Dermis blood vessel endothelial cell (primary cell): ENCODE measurements around the gene ELOF1. TPM values are rescaled to one million over a fixed set of nuclear protein-coding genes. Genes with fewer than 3 reads are reported as not detected.

Source experiments
- DNase-seq: peaks from one replicate; pipeline ENCODE4 v3.0.0; 2010
- total RNA-seq: library from RNA; depleted of rRNA; stranded (reverse); fragments of >200 nt; gene quantifications from 2 replicates; pipeline ENCODE4 v1.2.3, GENCODE V29; 2014

The ELOF1 gene
- total RNA-seq, 1 donor from 2014 or later: 24.5 TPM

DNA sequence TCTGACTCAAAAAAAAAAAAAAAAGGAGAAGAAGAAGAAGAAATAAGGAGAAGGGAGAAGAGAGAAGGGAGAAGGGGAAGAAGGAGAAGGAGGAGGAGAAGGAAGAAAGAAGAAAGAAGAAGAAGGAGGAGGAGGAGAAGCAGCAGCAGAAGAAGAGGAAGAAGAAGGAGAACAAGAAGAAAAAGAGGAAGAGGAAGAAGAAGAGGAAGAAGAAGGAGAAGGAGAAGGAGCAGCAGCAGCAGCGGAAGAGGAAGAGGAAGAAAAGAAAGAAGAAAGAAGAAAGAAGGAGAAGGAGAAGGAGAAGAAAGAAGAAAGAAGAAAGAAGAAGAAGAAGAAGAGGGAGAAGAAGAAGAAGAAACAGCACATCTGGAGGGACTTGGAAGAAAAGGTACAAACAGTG is 24.5 kb downstream of the ELOF1 start:
- no peak for DNase-seq

- DNase-seq: peak; percentile 86
Observed at GRCh38 chr19:11530432-11530831, 28.6 kb downstream of the ELOF1 start.

GRCh38 chr19:11528551-11529341 is 30.3 kb downstream of the ELOF1 start, which contains the start of gene ECSIT:
ECSIT (minus strand) TSS chr19:11529134; CDS start chr19:11519170, 9,964 bp downstream.
- peak; percentile 99 for DNase-seq

- no peak for DNase-seq
Observed at GRCh38 chr19:11519138-11519537, 39.9 kb downstream of the ELOF1 start.

GRCh38 chr19:11513946-11514345 is 45.1 kb downstream of the ELOF1 start:
- DNase-seq: no peak

DNA sequence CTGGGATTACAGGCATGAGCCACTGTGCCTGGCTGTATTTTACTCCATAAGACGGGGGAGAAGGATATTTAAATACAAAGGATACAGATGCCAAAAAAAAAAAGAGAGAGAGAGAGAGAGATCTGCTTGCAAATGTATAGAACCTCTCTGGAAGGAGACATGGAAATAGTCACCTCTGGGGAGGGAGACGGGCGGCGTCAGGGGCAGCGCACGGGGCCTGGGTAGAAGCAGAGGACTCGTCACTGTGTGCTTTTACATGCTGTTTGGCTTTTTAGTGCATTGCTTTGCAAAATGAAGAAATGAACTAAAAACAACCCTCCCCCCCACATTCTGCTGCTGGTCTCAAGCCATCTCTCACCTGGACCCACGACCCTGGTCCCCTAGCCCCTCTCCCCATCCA is 48.6 kb downstream of the ELOF1 start:
- DNase-seq: no peak

DNA sequence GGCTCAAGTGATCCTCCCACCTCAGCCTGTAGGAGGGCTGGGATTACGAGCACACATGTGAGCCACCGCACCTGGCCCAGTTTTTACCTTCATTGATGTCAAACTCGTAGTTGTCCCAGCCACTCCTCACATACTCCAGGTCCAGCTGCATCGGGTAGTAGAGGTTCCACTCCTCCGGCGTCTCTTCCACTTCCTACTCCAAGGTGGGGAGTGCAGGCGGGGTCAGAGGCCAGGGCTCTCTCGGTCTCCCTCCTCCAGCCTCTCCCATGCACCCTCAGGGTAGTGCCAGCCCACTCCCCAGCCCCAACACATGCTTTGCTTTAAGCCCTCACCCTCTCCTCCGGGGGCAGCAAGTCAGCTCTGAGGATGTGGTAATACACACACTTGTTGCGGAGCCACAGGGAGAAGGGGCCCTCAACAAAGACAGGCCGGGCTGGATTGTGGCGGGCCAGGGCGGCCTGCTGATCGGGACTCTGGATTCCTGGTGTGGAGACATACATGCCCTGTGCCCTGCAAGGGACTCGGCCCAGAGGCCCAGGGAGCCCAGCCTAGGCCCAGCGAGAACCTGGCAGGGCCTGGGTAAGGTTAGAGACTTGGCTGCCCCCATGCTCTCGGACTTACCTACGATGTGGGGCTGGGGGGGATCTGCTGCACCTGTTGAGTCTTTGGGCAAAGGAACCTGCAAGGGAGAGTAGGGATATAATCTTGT is 51.5 kb downstream of the ELOF1 start:
- DNase-seq: no peak

GRCh38 chr19:11506967-11507366 is 52.1 kb downstream of the ELOF1 start:
- DNase-seq: no peak

DNA sequence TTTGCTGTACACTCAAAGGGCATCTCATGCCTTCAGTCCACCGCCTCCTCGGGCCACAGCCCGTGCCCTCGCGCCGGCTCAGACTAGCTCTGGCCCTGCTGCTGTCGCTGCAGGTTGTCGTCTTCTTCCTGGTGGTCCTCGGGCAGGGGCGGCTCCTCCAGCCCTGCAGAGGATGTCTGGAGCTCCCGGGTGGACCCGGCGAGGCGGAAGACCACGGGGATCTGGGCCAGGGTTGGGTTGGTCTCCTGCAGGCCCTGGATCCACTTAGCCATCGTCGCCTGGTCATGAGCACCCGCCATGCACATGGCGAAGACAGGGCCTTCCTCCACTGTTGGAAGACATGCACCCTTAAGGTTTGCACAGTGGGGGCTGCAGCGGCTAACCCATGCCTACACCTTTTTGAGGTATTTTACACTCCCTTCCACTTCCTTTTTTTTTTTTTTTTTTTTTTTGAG is 52.9 kb downstream of the ELOF1 start:
- no peak for DNase-seq

GRCh38 chr19:11505504-11506100 is 53.4 kb downstream of the ELOF1 start, which contains the start of gene ZNF653:
ZNF653 (minus strand) TSS chr19:11505839; CDS start chr19:11505786, 53 bp downstream.
- DNase-seq: peak; percentile 97

GRCh38 chr19:11505032-11505503 is 54.0 kb downstream of the ELOF1 start:
- DNase-seq: peak; percentile 97

DNA sequence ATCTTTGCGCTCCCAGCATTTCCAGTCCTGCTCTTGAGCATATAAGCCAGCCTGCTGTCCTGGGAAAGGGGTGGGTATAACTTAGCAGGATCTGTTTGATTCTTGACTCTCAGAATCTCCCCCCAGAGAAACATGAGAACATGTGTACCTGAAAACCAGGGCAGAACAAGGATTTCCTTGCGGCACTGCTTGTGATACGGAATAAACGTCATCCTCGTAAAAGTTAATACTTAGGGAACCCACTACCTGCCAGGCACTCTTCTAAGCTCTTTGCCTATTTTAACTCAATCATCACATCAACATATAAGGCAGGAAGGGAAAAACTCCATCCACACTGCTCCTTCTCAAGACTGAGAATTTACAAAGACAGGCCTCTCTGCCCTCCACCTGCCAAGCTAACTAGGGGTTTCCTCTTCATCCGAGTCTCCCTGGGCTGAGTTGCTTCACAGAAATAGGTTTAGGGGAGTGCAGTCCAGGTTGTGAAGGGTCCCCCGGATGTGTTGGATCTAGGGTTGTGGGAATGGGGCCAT is 54.5 kb downstream of the ELOF1 start:
- peak; percentile 7 for DNase-seq

Other genes with a start within 250 kb of the ELOF1 start
- 55.6 and 65.0 TPM in 2 replicates for gene RAB3D, start 219.6 kb downstream of the ELOF1 start, total RNA-seq
- 105 and 267 TPM in 2 replicates for gene TMEM205, start 213.0 kb downstream of the ELOF1 start, total RNA-seq
- 7.8 and 10.4 TPM in 2 replicates for gene CCDC159, start 212.7 kb downstream of the ELOF1 start, total RNA-seq
- 8.7 and 14.1 TPM in 2 replicates for gene PLPPR2, start 203.8 kb downstream of the ELOF1 start, total RNA-seq
- gene SWSAP1, start 184.6 kb downstream of the ELOF1 start, total RNA-seq: 0.79 and 0.85 TPM in 2 replicates
- 6.0 and 8.2 TPM in 2 replicates for gene EPOR, start 174.9 kb downstream of the ELOF1 start, total RNA-seq
- gene RGL3, start 139.9 kb downstream of the ELOF1 start, total RNA-seq: 2.1 and 4.3 TPM in 2 replicates
- gene ODAD3, start 124.1 kb downstream of the ELOF1 start, total RNA-seq: 0.05 TPM in 1 of 2 replicates, not detected in the other
- 117 and 310 TPM in 2 replicates for gene PRKCSH, start 123.6 kb downstream of the ELOF1 start, total RNA-seq
- not detected in 2 replicates for gene ELAVL3, start 78.2 kb downstream of the ELOF1 start, total RNA-seq
- 5.1 and 12.4 TPM in 2 replicates for gene ZNF653, start 53.4 kb downstream of the ELOF1 start, total RNA-seq
- 36.8 and 37.6 TPM in 2 replicates for gene ECSIT, start 30.1 kb downstream of the ELOF1 start, total RNA-seq
- gene CNN1, start 20.4 kb downstream of the ELOF1 start, total RNA-seq: 0.19 and 1.2 TPM in 2 replicates
- gene ACP5, start 18.4 kb upstream of the ELOF1 start, total RNA-seq: 0.37 and 8.8 TPM in 2 replicates
- gene ZNF627, start 38.3 kb upstream of the ELOF1 start, total RNA-seq: 20.1 and 28.9 TPM in 2 replicates
- 11.7 and 15.1 TPM in 2 replicates for gene ZNF823, start 179.7 kb upstream of the ELOF1 start, total RNA-seq
- gene ZNF441, start 207.8 kb upstream of the ELOF1 start, total RNA-seq: 8.0 and 10.4 TPM in 2 replicates
- 1.5 and 1.6 TPM in 2 replicates for gene ZNF491, start 239.3 kb upstream of the ELOF1 start, total RNA-seq